Astrocyte of the cerebellum (primary cell): ENCODE results near the gene ABHD3.

Experiments
- DNase-seq: peaks from one replicate; pipeline ENCODE4 v3.0.0-alpha.2; 2011; ENCODE audit warnings: low read depth
- H3K4me3 ChIP-seq: 2 replicates; pipeline ENCODE4 v1.5.1; 2011; ENCODE audit warnings: mild to moderate bottlenecking, low read depth, low read length, moderate library complexity
- CTCF ChIP-seq: IDR thresholded peaks from 2 replicates; pipeline ENCODE4 v1.5.1; 2012; ENCODE audit warnings: low read length, low read depth, moderate library complexity, mild to moderate bottlenecking; ENCODE audit errors: missing control alignments
- in situ Hi-C: cut with HindIII; loops from 2 replicates; pipeline ENCODE4 v1.10.0; 2017; ENCODE audit warnings: low sequenced_read_pairs

Gene ABHD3

DNA sequence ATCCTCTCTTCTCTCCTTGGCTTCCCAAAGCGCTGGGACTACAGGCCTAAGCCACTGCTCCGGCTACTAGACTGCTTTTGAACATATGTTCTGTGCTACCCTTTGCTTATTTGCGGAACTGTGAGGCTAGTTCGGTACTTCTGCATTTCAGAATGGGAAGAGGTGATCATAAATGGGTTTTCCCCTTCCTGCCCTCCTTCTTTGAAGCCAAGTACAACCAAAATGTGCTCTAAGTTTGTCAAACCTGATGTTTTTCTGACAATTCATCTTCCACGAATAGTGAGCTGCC, 102.3 kb downstream of the ABHD3 start:
- TF ChIP-seq CTCF, result no peak
- no peak for DNase-seq
- no peak overlapping the region for H3K4me3 ChIP-seq
- in situ Hi-C loops, result no loop called here
